Fibroblast of skin of abdomen (primary cell): ENCODE results near the gene IGF2BP2.

Experiments used
- DNase-seq: peaks from one replicate; pipeline ENCODE4 v3.0.0-alpha.2; 2013

The IGF2BP2 gene

GRCh38 chr3:185764163-185764979 lies 60.5 kb downstream of the IGF2BP2 start:
- DNase-seq, result peak; percentile 36

GRCh38 chr3:185763347-185764005 lies 61.4 kb downstream of the IGF2BP2 start:
- no peak for DNase-seq

GRCh38 chr3:185760550-185760949 lies 64.3 kb downstream of the IGF2BP2 start:
- no peak for DNase-seq

- no peak for DNase-seq
These were observed 64.8 kb downstream of the IGF2BP2 start for GRCh38 chr3:185760088-185760487.

GRCh38 chr3:185759512-185759911 lies 65.3 kb downstream of the IGF2BP2 start:
- DNase-seq, result no peak

- no peak for DNase-seq
These were observed 65.9 kb downstream of the IGF2BP2 start for GRCh38 chr3:185758912-185759311.

GRCh38 chr3:185757176-185757575 lies 67.7 kb downstream of the IGF2BP2 start:
- no peak for DNase-seq

- no peak for DNase-seq
These were observed 68.4 kb downstream of the IGF2BP2 start for GRCh38 chr3:185756477-185756876.

GRCh38 chr3:185754920-185755319 lies 69.9 kb downstream of the IGF2BP2 start:
- DNase-seq, result no peak

GRCh38 chr3:185753354-185753753 lies 71.5 kb downstream of the IGF2BP2 start:
- no peak for DNase-seq

GRCh38 chr3:185750702-185751101 lies 74.1 kb downstream of the IGF2BP2 start:
- no peak for DNase-seq

GRCh38 chr3:185750015-185750414 lies 74.8 kb downstream of the IGF2BP2 start:
- DNase-seq, result no peak

GRCh38 chr3:185746470-185746869 lies 78.4 kb downstream of the IGF2BP2 start:
- no peak for DNase-seq

- peak; percentile 87 for DNase-seq
These were observed 79.6 kb downstream of the IGF2BP2 start for GRCh38 chr3:185744997-185745843.

- DNase-seq, result no peak
These were observed 83.3 kb downstream of the IGF2BP2 start for GRCh38 chr3:185741586-185741985.

GRCh38 chr3:185740133-185740532 lies 84.7 kb downstream of the IGF2BP2 start:
- DNase-seq, result no peak

- no peak for DNase-seq
These were observed 85.6 kb downstream of the IGF2BP2 start for GRCh38 chr3:185739264-185739701.

- no peak for DNase-seq
These were observed 86.8 kb downstream of the IGF2BP2 start for GRCh38 chr3:185737740-185738680.

GRCh38 chr3:185737020-185737419 lies 87.8 kb downstream of the IGF2BP2 start:
- DNase-seq, result peak; percentile 87

GRCh38 chr3:185734725-185735096 lies 90.1 kb downstream of the IGF2BP2 start:
- DNase-seq, result no peak

- DNase-seq, result peak; percentile 80
These were observed 90.7 kb downstream of the IGF2BP2 start for GRCh38 chr3:185733980-185734724.
